Activated T-helper 1 cell treated with anti-CD3 and anti-CD28 coated beads, Interleukin-12 subunit alpha, Interleukin-12 subunit beta, Interleukin-2, Interleukin-4 antibody, amounts not matched to agents 30 ng/mL and 10 ng/mL and 1 ng/mL, durations not matched to agents 14 hours and 24 hours and 36 hours (primary cell): ENCODE measurements around the gene ENDOD1. TPM values are rescaled to one million over a fixed set of nuclear protein-coding genes. Genes with fewer than 3 reads are reported as not detected.
A peak's percentile ranks its signal among the peaks of the same experiment; 100 is the strongest.

ENCODE experiments used
- DNase-seq: peaks from one replicate; pipeline ENCODE4 v3.0.0; 2021; ENCODE audit warnings: low spot score
- H3K27ac Mint-ChIP-seq: one replicate; pipeline ENCODE4 v1.8.0; 2021; ENCODE audit warnings: mild to moderate bottlenecking, mixed read lengths
- H3K27me3 Mint-ChIP-seq: one replicate; pipeline ENCODE4 v1.8.0; 2022; ENCODE audit warnings: mild to moderate bottlenecking, moderate library complexity, mixed read lengths; ENCODE audit not compliant: insufficient read depth
- H3K36me3 Mint-ChIP-seq: one replicate; pipeline ENCODE4 v1.8.0; 2021; ENCODE audit warnings: low read depth, mixed read lengths
- H3K4me1 Mint-ChIP-seq: one replicate; pipeline ENCODE4 v1.8.0; 2021; ENCODE audit warnings: low read depth, mixed read lengths
- H3K4me3 Mint-ChIP-seq: one replicate; pipeline ENCODE4 v1.8.0; 2021; ENCODE audit warnings: mild to moderate bottlenecking, moderate library complexity, mixed read lengths
- H3K9me3 Mint-ChIP-seq: one replicate; pipeline ENCODE4 v1.8.0; 2021; ENCODE audit warnings: mixed read lengths
- intact Hi-C: fragments of 100-400 bp; cut with micrococcal nuclease; formaldehyde crosslinking; loops from one replicate; pipeline ENCODE4 v1.15.1; 2024
- total RNA-seq: library from RNA; stranded (reverse); gene quantifications from 2 replicates; pipeline ENCODE4 v1.2.3, GENCODE V29; 2022

Gene ENDOD1
- total RNA-seq, 1 donor from 2014 or later, result 34.3 TPM

DNA sequence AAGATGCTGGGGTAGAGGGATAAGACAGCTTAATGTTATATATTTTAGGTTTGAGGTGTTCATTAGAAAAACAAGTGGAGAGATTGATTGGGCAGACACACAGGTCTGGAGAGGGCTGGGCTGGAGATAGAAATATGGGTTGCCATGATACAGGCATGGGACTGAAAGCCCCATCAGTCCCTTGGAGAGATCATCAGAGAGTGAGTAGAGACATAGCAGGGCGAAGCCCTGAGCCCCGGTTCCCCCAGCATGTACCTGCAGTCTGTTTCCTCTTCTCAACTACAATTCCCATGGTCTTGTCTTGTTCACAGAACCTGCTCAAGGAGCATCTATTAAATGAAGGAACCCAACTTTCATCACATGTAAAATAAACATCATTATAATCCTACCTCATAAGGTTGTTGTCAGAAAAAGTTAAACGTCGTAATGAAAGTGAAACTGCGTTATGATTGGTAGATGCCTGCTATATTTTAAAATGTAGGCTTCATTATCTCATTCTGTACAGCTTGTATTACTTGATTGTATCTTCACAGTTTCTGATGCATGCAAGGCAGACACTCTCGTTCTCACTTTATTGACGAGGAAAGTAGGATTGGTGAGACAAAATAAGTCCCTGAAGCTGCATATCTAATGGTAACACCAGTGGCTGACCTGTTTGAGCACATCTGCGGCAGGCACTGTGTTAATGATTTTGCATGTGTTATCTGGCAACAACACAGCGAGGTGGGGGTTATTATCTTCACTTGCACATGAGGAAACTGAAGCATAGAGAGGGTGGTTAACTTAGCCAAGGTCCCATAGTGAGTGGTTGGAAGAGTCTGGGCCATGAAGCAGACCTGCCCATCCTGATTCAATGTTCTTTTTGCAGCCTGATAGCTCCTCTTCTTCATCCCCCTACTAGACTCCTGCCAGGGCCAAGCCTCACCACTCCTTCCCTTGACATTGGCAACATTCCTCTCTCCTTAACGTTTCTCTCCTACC is 63.5 kb downstream of the ENDOD1 start:
- Mint-ChIP-seq H3K4me1 (peaks cover 55% of the 10 kb centered on the region), H3K27ac (peak overlapping the region; percentile 91), H3K9me3 (peaks cover 2% of the 10 kb centered on the region), H3K27me3 (peaks cover 3% of the 10 kb centered on the region), H3K4me3 (peak overlapping the region; percentile 87), H3K36me3 (peaks cover 6% of the 10 kb centered on the region)
- intact Hi-C loops, result loop anchor here (2.0 to 5.0 kb wide), 3 partner anchors 184 to 404 kb away; no protein-coding TSS in a partner anchor
- no peak for DNase-seq

DNA sequence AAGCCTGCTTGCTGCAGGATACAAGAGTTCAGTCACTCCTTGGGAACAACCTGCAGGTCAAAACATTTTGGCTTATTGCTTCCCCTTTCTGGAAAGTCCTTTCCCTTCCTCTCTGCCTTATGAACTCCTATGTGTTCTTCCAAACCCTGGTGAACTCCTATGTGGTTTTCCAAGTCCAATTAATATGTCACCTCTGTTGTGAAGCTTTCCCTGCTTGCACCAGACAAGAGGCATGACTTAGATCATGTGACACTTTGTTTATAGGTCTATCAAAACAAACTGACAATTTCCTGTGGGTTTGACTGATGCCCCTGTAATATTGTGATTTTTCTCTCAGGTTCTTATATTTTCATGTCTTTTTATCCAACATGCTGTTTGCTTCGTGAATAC is 64.2 kb downstream of the ENDOD1 start:
- intact Hi-C loops, result loop anchor here (1.0 to 5.0 kb wide), 4 partner anchors 183 to 551 kb away; no protein-coding TSS in a partner anchor
- peaks cover 3% of the 10 kb centered on the region for H3K27me3 Mint-ChIP-seq
- DNase-seq, result no peak
- H3K9me3 Mint-ChIP-seq, result peaks cover 4% of the 10 kb centered on the region
- H3K36me3 Mint-ChIP-seq, result peaks cover 8% of the 10 kb centered on the region
- peak overlapping the region; percentile 87 for H3K4me3 Mint-ChIP-seq
- peaks cover 56% of the 10 kb centered on the region for H3K4me1 Mint-ChIP-seq
- peak overlapping the region; percentile 91 for H3K27ac Mint-ChIP-seq

DNA sequence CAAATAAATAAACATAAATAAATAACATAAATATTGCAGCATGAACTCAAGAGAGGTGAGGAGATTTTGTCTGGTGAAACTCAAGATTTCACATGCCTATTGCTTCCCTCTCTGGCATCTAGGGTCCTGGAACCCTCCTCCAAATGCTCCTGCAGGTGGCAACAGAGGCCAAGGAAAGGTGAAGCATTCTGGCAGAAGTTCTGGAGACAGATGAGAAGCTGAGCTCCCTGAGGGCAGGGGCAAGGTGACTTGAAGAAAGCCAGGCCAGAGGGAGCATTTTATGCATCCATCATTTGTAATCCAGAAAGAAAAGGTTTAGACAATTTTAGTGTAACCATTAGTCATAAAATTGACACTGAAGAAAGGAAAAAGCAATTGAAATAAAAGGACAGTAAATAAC is 64.9 kb downstream of the ENDOD1 start:
- H3K36me3 Mint-ChIP-seq, result peaks cover 8% of the 10 kb centered on the region
- peaks cover 1% of the 10 kb centered on the region for H3K27me3 Mint-ChIP-seq
- H3K9me3 Mint-ChIP-seq, result peaks cover 4% of the 10 kb centered on the region
- peaks cover 52% of the 10 kb centered on the region for H3K4me1 Mint-ChIP-seq
- H3K4me3 Mint-ChIP-seq, result no peak overlapping the region
- H3K27ac Mint-ChIP-seq, result no peak overlapping the region
- peak; percentile 48 for DNase-seq
- intact Hi-C loops, result loop anchor here (1.0 to 5.0 kb wide), 3 partner anchors 183 to 551 kb away; no protein-coding TSS in a partner anchor

DNA sequence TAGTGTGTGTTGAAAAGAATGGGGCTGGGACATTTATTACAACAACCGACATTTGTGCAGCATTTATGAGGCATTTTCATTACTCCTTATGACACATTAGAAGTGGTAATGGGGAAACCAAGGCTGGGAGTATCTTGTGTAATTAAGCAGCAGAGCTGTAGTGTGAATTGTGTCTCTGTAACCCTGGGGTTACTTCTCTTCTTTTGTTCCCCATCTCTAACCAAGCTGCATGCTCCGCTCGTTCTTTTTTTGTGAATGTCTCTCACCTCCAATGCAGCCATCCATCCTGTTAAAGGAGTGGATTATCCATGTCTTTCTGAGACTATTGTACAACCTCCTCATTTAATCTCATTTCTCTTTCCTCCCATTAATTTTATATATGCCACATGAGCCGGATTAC is 65.7 kb downstream of the ENDOD1 start:
- H3K4me1 Mint-ChIP-seq, result peaks cover 52% of the 10 kb centered on the region
- no peaks in the 10 kb centered on the region for H3K27me3 Mint-ChIP-seq
- intact Hi-C loops, result no loop called here
- no peak overlapping the region for H3K4me3 Mint-ChIP-seq
- peaks cover 13% of the 10 kb centered on the region for H3K36me3 Mint-ChIP-seq
- H3K27ac Mint-ChIP-seq, result no peak overlapping the region
- no peak for DNase-seq
- peaks cover 4% of the 10 kb centered on the region for H3K9me3 Mint-ChIP-seq

DNA sequence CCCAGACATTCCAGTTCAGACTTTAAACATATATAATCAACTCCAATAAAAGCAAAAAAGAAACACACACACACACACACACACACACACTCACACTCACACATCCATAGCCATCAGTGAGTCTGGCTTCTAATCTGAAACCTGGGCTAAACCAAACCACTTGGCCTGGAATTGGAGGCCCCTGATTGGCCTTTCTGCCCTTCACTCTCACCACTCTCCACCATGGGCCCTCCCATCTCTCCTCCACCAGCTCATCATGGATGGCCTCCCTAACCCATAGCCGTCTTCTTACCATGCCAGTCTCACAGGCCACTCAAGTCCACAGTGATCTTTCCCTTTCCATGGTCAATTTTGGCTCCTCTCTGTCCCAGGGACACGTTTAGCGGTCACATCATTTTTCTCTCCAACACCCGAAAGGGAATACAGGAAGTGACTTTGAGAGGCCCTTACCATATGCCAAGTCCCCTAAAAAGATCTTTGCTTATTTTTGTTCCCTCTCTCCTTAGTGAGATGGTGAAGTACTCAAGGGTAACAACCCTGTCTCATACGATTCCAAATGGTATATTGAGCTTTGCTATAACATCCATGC is 66.6 kb downstream of the ENDOD1 start:
- Mint-ChIP-seq H3K36me3 (peaks cover 14% of the 10 kb centered on the region), H3K27me3 (no peaks in the 10 kb centered on the region), H3K4me3 (no peak overlapping the region), H3K9me3 (peaks cover 4% of the 10 kb centered on the region), H3K27ac (peak overlapping the region; percentile 1), H3K4me1 (peaks cover 52% of the 10 kb centered on the region)
- intact Hi-C loops, result no loop called here
- no peak for DNase-seq

DNA sequence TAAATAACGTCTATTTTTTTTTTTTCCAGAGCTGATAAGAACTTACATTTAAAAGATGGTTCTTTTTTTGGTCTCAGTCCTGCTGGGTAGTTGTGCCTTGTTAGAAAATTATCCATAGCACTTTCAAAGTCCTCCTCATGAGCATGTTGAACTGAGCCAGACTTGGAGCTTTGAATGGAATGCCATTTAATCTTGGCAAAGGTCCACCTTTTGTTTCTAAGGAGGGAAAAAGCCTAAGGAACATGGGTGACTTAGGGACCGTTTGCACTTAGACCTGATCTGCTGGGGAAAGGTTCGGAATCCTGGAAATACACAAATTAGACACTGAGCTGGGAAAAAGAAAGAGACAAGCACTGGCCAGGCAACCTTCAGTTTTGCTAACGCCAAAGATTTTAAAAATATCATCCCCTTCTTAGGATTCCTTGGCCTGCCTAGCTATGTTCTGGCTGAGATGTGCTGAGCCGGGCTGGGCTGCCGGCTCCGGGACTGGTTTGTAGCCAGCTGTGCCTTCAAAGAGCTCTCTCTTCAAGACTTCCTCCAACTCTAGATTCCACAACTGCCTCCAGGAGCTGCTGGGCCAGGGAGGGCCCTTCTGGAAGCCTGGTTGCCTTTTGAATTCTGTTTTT is 67.4 kb downstream of the ENDOD1 start:
- Mint-ChIP-seq H3K4me3 (no peak overlapping the region), H3K36me3 (peaks cover 17% of the 10 kb centered on the region), H3K4me1 (peaks cover 46% of the 10 kb centered on the region), H3K9me3 (peaks cover 4% of the 10 kb centered on the region), H3K27me3 (no peaks in the 10 kb centered on the region), H3K27ac (no peak overlapping the region)
- DNase-seq, result no peak
- intact Hi-C loops, result no loop called here

DNA sequence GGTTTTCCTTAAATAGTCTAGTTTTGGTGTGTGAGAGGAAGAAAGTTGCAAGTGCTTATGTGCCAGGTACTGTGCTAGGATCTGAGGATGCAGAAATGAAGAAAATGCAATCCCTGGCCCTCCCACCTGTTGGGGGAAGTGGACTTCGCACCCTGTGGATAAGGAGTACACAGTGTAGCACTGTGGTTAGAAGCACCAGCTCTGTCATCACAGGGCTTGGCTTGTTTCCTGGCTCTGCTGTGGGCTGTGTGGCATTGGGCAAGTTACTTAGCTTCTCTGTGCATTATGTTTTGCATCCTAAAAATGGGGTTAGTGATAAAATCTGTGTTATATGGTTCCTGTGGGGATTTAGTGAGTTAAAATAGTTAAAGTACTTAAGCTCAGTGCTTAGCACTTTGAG is 68.2 kb downstream of the ENDOD1 start:
- Mint-ChIP-seq H3K27ac (peak overlapping the region; percentile 86), H3K4me1 (peaks cover 42% of the 10 kb centered on the region), H3K9me3 (peaks cover 4% of the 10 kb centered on the region), H3K4me3 (peak overlapping the region; percentile 45), H3K27me3 (no peaks in the 10 kb centered on the region), H3K36me3 (peaks cover 19% of the 10 kb centered on the region)
- intact Hi-C loops, result no loop called here
- no peak for DNase-seq

DNA sequence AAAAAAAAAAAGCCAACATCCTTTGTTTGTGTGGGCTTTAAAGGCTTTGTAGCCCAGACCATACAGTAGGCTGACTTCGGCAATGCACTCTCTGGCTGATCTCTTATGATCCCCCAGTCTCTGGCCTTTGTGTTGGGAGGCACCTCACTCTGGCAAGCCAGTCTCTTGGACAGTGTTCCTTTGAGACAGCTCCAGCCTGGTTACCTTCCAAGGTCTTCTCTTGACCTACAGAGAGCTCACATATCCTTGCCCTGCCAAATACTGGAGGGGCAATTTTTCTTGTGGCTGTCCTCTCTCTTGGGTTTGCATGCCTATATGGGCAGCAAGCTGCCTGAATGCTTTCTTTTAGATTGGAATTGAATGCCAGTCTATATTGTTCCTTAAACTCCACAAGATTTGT is 71.6 kb downstream of the ENDOD1 start:
- H3K27me3 Mint-ChIP-seq, result no peaks in the 10 kb centered on the region
- intact Hi-C loops, result no loop called here
- peaks cover 4% of the 10 kb centered on the region for H3K9me3 Mint-ChIP-seq
- DNase-seq, result no peak
- no peak overlapping the region for H3K27ac Mint-ChIP-seq
- peaks cover 26% of the 10 kb centered on the region for H3K36me3 Mint-ChIP-seq
- H3K4me3 Mint-ChIP-seq, result no peak overlapping the region
- peaks cover 40% of the 10 kb centered on the region for H3K4me1 Mint-ChIP-seq

DNA sequence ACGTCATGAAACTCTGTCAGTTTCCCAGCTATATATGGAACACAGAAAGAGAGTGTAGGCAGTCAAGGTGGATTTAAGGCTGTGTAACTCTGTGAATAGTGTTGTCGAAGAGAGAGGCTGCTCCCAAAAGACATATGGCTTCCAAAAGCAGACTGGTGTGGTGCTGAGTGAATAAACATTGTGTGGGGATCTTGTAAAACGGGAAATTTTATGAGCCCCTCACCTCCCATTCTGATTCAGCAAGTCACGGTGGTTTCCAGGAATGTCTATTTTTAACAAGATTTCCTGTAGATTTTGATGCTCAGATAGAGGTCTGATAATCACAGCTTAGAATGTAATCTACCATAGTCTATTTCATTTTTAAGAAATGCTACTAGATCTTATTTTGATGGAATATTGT is 73.5 kb downstream of the ENDOD1 start:
- no peak overlapping the region for H3K4me3 Mint-ChIP-seq
- no peak for DNase-seq
- no peak overlapping the region for H3K27ac Mint-ChIP-seq
- H3K9me3 Mint-ChIP-seq, result peaks cover 3% of the 10 kb centered on the region
- intact Hi-C loops, result no loop called here
- H3K36me3 Mint-ChIP-seq, result peaks cover 23% of the 10 kb centered on the region
- H3K4me1 Mint-ChIP-seq, result peaks cover 21% of the 10 kb centered on the region
- H3K27me3 Mint-ChIP-seq, result no peaks in the 10 kb centered on the region

DNA sequence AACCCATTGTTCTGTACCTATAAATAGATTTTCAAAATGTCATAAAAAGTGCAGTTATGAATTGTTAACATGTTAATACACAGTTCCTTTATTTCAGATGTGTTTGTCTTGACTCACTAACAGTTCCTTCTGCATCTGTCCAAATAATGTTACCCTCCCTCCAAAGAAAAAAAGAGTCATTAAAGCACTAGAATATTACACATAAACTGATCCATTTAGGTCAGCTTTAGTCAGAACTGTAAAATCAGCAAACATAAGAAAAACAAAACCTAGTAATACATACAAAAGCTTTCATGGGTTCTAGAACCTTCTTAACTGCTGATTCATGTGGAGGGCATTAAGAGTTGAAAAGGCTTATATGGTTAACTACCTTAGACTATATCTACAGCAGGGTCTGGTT is 76.0 kb downstream of the ENDOD1 start:
- Mint-ChIP-seq H3K9me3 (no peaks in the 10 kb centered on the region), H3K4me1 (peaks cover 16% of the 10 kb centered on the region), H3K27me3 (no peaks in the 10 kb centered on the region), H3K4me3 (no peak overlapping the region), H3K36me3 (peaks cover 15% of the 10 kb centered on the region), H3K27ac (no peak overlapping the region)
- DNase-seq, result no peak
- intact Hi-C loops, result no loop called here

DNA sequence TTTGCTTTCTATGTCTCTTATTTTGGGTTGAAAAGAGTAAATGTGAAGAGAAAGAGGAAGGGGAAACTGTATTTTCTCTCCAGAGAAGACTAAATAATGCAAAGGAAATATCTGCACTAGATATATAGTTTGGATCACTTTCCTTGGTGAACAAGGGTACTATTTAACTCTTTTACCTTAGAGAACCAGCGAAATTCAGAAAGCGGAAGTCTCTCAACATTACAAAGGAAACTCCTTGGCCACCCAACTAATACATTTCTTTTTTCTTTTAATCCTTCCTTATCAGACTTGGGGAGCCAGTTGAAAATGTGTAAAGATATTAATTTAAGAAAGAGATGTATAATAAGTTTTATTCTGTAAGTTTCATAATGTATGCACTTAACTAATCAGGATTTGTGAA is 77.1 kb downstream of the ENDOD1 start:
- intact Hi-C loops, result no loop called here
- Mint-ChIP-seq H3K4me1 (peaks cover 16% of the 10 kb centered on the region), H3K27ac (no peak overlapping the region)

DNA sequence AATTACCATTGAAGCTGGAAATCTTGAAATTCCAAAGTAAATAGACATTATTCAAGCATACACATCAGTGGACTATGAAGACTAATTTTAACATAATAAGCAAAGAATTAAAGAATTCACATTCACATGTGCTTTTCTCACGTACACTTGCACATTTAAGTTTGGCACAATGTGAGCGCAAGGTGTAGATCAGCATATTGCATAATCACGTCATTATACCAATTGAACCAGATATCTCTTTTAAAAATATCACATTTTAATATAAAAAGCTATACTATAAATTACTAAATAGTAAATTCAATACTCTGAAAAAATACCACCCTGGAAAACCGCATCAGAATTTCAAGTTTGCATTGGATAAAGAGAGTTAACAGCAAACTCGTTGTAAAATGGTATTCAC is 80.6 kb downstream of the ENDOD1 start:
- no peak for DNase-seq
- peaks cover 10% of the 10 kb centered on the region for H3K36me3 Mint-ChIP-seq
- no peaks in the 10 kb centered on the region for H3K4me1 Mint-ChIP-seq
- no peak overlapping the region for H3K4me3 Mint-ChIP-seq
- intact Hi-C loops, result no loop called here
- H3K9me3 Mint-ChIP-seq, result no peaks in the 10 kb centered on the region
- H3K27ac Mint-ChIP-seq, result no peak overlapping the region
- no peaks in the 10 kb centered on the region for H3K27me3 Mint-ChIP-seq

More for the DNA sequence above, 77.1 kb downstream of the ENDOD1 start:
- no peak for DNase-seq
- Mint-ChIP-seq H3K4me3 (no peak overlapping the region), H3K36me3 (peaks cover 16% of the 10 kb centered on the region), H3K27me3 (no peaks in the 10 kb centered on the region), H3K9me3 (no peaks in the 10 kb centered on the region)
